Nephron progenitor cell (in vitro differentiated cells): ENCODE measurements around the gene ELL2.

Experiments used
- DNase-seq: peaks from one replicate; pipeline ENCODE4 v3.0.0; 2021
- H3K27ac Mint-ChIP-seq: 2 replicates; pipeline ENCODE4 v1.8.0; 2021; ENCODE audit warnings: mild to moderate bottlenecking, moderate library complexity, mixed read lengths
- H3K27me3 Mint-ChIP-seq: 2 replicates; pipeline ENCODE4 v1.8.0; 2021; ENCODE audit warnings: mild to moderate bottlenecking, low read depth, mixed read lengths; ENCODE audit not compliant: poor library complexity
- H3K36me3 Mint-ChIP-seq: 2 replicates; pipeline ENCODE4 v1.8.0; 2021; ENCODE audit warnings: low read depth, mixed read lengths
- H3K4me1 Mint-ChIP-seq: 2 replicates; pipeline ENCODE4 v1.8.0; 2021; ENCODE audit warnings: mixed read lengths
- H3K4me3 Mint-ChIP-seq: 2 replicates; pipeline ENCODE4 v1.8.0; 2021; ENCODE audit warnings: mild to moderate bottlenecking, moderate library complexity, mixed read lengths
- H3K9me3 Mint-ChIP-seq: 2 replicates; pipeline ENCODE4 v1.8.0; 2021; ENCODE audit warnings: mild to moderate bottlenecking, moderate library complexity, mixed read lengths
- TF ChIP-seq, protein P1 (sequence below): fragments of 200-600 bp; sonication (generic); IDR thresholded peaks from 2 replicates; pipeline ENCODE4 v1.5.0; 2021; ENCODE audit warnings: antibody characterized with exemption

Gene ELL2

DNA sequence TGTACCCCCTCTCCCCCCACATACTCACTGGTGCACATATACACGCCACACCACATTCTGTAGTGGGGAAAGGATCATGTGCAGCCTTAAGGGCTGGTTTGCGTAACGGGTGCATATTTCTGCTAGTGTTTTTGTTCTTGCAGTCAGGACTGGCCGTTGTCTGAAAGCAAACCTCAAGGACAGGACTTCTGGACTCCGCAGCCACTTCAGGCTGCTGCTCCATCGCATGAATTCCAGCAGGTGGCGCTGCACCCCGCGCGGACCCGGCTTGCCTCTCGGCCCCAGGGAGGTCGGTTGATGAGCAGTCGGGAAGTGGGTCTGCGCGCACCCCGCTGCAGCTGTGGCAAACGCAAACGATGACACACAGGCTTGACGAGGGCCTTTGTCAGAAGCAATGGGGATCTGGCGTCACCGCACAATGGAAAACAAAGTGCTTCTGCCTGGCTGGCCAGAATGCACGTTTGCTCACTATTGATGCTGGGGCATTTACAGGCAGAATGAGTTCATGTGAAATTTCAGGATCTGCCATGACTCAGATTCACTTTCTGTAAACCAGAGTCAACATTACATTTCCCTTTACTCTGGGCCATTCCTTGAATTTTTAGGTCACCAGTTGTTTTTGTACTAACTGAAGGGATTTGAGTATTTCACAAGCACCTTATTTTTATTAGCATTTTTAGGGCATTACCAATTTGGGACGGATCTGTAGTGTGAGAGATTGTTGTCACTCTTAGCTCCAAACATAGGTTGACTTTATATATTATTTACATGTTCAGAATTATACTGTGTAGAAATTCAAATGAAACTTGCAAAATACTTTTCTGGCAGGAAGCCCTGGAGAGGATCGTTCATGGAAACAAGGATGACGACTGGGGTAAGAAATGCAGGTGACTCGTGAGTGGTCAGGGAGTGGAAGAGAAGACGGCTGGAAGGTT lies 102.7 kb downstream of the ELL2 start:
- peaks cover 4% of the 10 kb centered on the region for H3K36me3 Mint-ChIP-seq
- H3K4me3 Mint-ChIP-seq, result peak overlapping the region; percentile 31
- H3K27ac Mint-ChIP-seq, result peak overlapping the region; percentile 58
- DNase-seq, result peak; percentile 94
- no peaks in the 10 kb centered on the region for H3K9me3 Mint-ChIP-seq
- peaks cover 79% of the 10 kb centered on the region for H3K4me1 Mint-ChIP-seq
- TF ChIP-seq, protein P1, sequence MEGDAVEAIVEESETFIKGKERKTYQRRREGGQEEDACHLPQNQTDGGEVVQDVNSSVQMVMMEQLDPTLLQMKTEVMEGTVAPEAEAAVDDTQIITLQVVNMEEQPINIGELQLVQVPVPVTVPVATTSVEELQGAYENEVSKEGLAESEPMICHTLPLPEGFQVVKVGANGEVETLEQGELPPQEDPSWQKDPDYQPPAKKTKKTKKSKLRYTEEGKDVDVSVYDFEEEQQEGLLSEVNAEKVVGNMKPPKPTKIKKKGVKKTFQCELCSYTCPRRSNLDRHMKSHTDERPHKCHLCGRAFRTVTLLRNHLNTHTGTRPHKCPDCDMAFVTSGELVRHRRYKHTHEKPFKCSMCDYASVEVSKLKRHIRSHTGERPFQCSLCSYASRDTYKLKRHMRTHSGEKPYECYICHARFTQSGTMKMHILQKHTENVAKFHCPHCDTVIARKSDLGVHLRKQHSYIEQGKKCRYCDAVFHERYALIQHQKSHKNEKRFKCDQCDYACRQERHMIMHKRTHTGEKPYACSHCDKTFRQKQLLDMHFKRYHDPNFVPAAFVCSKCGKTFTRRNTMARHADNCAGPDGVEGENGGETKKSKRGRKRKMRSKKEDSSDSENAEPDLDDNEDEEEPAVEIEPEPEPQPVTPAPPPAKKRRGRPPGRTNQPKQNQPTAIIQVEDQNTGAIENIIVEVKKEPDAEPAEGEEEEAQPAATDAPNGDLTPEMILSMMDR, result peak; percentile 99
- peaks cover 13% of the 10 kb centered on the region for H3K27me3 Mint-ChIP-seq

DNA sequence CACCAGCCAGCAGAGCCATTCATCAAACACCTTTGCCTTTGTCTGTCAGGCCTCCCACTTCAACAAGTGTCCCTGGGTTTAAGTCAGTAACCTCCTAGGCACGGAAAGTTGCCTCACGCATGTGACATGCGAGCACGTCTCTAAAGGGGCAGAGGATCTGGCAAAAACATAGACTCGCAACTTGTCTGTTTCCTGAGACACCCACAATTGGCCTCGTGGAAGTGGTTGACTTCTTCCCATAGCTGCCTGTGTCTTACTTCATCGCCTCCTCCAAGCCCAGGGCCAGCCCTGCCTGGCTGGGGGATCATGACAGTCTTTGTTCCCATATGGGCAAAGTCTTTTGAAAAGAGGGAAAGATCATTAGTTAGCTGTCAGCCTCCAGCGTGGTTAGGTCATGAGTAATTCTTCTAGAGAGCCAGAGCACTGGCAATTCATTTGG lies 103.6 kb downstream of the ELL2 start:
- no peak for DNase-seq
- Mint-ChIP-seq H3K4me3 (peak overlapping the region; percentile 18), H3K36me3 (peaks cover 4% of the 10 kb centered on the region), H3K27me3 (peaks cover 13% of the 10 kb centered on the region), H3K27ac (peak overlapping the region; percentile 84), H3K4me1 (peaks cover 71% of the 10 kb centered on the region), H3K9me3 (no peaks in the 10 kb centered on the region)
- TF ChIP-seq, protein P1, result no peak

DNA sequence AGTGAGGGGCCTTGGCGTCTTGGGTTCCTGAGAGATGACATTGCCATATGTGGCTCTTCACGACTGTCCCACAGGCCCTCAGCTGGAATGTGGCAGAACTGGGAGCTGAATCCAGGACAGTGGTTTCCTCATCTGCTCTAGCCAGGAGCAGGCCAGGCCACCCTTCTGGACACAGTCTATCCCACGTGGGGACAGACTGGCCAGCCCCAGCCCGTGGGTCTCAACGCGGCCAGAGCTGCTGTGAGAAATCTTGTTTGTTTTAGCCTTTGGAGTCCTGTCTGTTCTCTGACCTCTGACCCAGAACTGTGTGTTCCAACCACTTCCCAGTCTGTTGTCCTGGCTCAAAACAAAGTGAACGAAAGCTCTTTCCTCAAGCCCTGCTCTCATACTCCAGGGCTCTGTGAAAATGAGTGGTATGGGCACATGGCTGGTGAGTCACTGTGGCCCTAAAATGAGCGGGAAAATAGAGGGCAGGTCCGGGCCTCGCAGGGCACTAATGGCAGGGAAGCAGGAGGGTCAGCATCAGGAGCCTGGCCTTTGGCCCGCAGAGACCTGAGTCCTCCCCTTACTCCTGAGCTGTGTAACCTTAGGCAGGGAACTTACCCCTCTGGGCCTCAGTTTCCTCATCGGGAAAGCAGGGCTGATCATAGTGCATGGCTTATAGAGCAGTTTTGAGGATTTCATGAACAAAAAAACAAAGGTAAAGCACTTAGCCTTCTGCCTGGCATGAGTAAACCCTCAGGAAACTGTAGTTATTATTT lies 104.3 kb downstream of the ELL2 start:
- peaks cover 13% of the 10 kb centered on the region for H3K27me3 Mint-ChIP-seq
- TF ChIP-seq, protein P1, result no peak
- H3K4me3 Mint-ChIP-seq, result peak overlapping the region; percentile 56
- DNase-seq, result no peak
- H3K36me3 Mint-ChIP-seq, result peaks cover 4% of the 10 kb centered on the region
- peaks cover 64% of the 10 kb centered on the region for H3K4me1 Mint-ChIP-seq
- peak overlapping the region; percentile 98 for H3K27ac Mint-ChIP-seq
- H3K9me3 Mint-ChIP-seq, result no peaks in the 10 kb centered on the region

DNA sequence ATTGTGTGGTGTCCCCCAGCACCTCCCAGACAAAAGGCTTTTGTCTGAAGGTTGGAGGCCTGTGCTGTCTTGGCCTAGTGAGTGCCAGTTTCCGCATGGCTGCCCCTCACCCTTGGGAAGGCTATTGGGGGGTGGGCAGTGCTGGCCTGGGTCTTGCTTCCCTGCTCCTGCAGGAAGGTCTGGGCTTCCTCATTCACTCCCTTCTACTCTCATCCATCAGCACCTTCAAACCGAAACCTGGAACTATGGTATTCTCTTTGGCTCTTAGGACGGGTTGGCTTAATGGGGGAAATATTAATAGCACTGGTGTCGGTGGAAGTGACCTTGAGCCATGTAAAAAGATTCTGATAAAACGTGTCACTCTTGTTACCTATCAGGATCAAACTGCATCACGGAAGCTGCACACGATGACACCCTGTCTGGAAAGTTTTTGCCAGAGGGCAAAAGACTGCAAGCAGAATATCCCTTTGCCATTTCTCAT lies 105.1 kb downstream of the ELL2 start:
- Mint-ChIP-seq H3K9me3 (no peaks in the 10 kb centered on the region), H3K27me3 (peaks cover 13% of the 10 kb centered on the region), H3K27ac (peak overlapping the region; percentile 29), H3K4me3 (no peak overlapping the region), H3K36me3 (peaks cover 4% of the 10 kb centered on the region), H3K4me1 (peaks cover 56% of the 10 kb centered on the region)
- peak; percentile 27 for DNase-seq
- TF ChIP-seq, protein P1, result no peak

DNA sequence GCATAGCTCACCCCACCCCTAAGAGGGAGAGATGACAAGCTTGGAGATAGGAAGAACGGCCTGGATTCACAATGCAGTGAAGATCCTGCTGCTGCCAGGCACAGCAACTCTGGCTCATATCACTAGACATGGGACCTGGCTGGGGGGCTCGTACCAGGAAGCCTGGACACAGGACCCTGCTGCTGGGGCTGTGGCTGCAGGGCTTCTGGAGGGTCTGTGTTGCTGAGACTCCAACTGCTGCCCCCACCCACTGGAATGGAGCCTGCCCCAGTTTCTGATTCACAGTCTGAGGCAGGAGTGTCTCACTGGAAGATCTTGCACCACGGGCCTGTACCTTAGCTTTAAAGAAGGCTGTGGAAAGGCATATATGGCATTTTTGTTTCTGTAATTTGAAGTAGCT lies 108.2 kb downstream of the ELL2 start:
- Mint-ChIP-seq H3K27ac (no peak overlapping the region), H3K4me3 (no peak overlapping the region), H3K4me1 (peaks cover 32% of the 10 kb centered on the region), H3K36me3 (peaks cover 4% of the 10 kb centered on the region), H3K9me3 (no peaks in the 10 kb centered on the region), H3K27me3 (peaks cover 7% of the 10 kb centered on the region)
- TF ChIP-seq, protein P1, result no peak
- DNase-seq, result no peak
